ENCODE data around the gene DMD.

The DMD gene

GRCh38 chrX:31860686-31861085 lies 1350.7 kb downstream of the DMD start:
- no peak overlapping the region for H3K4me3 ChIP-seq (ENCODE audit: low read depth, low read length)
- DNase-seq (ENCODE audit: low read depth): no peak
- TF ChIP-seq, protein P1, sequence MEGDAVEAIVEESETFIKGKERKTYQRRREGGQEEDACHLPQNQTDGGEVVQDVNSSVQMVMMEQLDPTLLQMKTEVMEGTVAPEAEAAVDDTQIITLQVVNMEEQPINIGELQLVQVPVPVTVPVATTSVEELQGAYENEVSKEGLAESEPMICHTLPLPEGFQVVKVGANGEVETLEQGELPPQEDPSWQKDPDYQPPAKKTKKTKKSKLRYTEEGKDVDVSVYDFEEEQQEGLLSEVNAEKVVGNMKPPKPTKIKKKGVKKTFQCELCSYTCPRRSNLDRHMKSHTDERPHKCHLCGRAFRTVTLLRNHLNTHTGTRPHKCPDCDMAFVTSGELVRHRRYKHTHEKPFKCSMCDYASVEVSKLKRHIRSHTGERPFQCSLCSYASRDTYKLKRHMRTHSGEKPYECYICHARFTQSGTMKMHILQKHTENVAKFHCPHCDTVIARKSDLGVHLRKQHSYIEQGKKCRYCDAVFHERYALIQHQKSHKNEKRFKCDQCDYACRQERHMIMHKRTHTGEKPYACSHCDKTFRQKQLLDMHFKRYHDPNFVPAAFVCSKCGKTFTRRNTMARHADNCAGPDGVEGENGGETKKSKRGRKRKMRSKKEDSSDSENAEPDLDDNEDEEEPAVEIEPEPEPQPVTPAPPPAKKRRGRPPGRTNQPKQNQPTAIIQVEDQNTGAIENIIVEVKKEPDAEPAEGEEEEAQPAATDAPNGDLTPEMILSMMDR (conservative IDR thresholded peaks at IDR 0.05; ENCODE audit: low read depth, low read length): no peak

GRCh38 chrX:31858915-31859314 lies 1352.4 kb downstream of the DMD start:
- TF ChIP-seq, protein P1 (conservative IDR thresholded peaks at IDR 0.05; ENCODE audit: low read depth, low read length): no peak
- DNase-seq (ENCODE audit: low read depth): no peak
- no peak overlapping the region for H3K4me3 ChIP-seq (ENCODE audit: low read depth, low read length)

GRCh38 chrX:31854716-31855115 lies 1356.6 kb downstream of the DMD start:
- TF ChIP-seq, protein P1 (conservative IDR thresholded peaks at IDR 0.05; ENCODE audit: low read depth, low read length): no peak
- no peak for DNase-seq (ENCODE audit: low read depth)

DNA sequence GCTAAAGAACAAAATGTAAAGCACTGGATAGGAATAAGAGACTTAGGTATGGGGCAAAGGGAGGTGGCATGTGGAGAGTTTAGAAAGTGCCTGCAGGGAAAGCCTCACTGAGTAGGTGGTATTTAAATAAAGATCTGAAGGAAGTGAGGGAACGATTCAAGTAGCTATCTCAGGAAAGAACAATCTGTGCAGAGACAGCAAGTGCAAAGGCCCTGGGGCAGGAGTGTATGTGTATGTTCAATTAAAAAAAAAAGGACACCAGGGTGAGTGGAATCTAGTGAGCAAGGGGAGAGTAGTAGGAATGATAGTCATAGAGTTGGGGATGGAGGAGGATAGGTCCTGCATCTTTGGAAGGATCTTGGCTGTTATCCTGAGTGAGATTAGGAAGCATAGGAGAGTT lies 1359.6 kb downstream of the DMD start:
- no peak overlapping the region for H3K4me3 ChIP-seq (ENCODE audit: low read depth, low read length)
- TF ChIP-seq, protein P1 (conservative IDR thresholded peaks at IDR 0.05; ENCODE audit: low read depth, low read length): no peak
- no peak for DNase-seq (ENCODE audit: low read depth)

More at GRCh38 chrX:31854716-31855115, 1356.6 kb downstream of the DMD start:
- no peak overlapping the region for H3K4me3 ChIP-seq (ENCODE audit: low read depth, low read length)

DNA sequence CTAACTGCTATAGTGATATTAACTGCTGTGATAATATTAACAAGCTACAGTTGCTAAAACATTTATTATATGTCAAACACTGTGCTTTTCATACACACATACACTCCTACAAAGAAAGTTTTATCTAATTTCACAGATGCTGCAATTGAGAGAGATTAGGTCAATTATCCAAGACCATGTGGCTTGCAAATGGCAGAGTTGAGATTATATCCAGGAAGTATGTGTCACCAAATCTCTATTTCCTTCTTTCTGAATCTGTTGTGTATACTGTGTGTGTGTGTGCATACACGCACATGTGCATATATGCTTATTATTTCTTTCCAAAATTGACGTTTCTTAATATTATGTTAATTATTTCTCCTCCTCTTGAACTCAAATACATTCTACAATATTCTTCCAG lies 1363.6 kb downstream of the DMD start:
- TF ChIP-seq, protein P1 (conservative IDR thresholded peaks at IDR 0.05; ENCODE audit: low read depth, low read length): no peak
- H3K4me3 ChIP-seq (ENCODE audit: low read depth, low read length): no peak overlapping the region
- DNase-seq (ENCODE audit: low read depth): no peak

- H3K4me3 ChIP-seq (ENCODE audit: low read depth, low read length): no peak overlapping the region
- DNase-seq (ENCODE audit: low read depth): peak; percentile 16
- TF ChIP-seq, protein P1 (conservative IDR thresholded peaks at IDR 0.05; ENCODE audit: low read depth, low read length): no peak
Observed at GRCh38 chrX:31845003-31845402, 1366.3 kb downstream of the DMD start.

DNA sequence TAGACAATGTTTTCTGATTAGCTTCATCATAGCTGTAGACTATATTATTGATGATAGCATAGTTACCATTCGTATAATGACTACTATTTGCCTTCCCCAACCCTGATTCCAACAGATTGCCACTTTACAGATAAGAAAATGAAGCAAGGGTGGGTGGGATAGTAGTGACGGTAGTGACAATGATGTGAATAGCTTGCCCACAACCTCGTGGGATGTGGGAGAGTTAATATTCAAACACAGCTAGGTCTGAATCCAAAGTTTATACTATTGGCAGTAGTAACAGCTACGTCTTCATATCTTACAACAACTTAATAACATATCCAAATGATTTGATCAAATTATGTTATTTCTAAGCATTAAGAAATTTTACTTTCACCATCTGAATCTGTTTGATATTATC lies 1372.7 kb downstream of the DMD start:
- TF ChIP-seq, protein P1 (conservative IDR thresholded peaks at IDR 0.05; ENCODE audit: low read depth, low read length): no peak
- no peak overlapping the region for H3K4me3 ChIP-seq (ENCODE audit: low read depth, low read length)
- DNase-seq (ENCODE audit: low read depth): no peak
